MM.1S (cell line): Measurements from ENCODE around the gene PDE4B.

Experiments used
- DNase-seq: peaks from one replicate; pipeline ENCODE4 v3.0.0-alpha.2; 2015
- H2AFZ ChIP-seq: fragments of 300-600 bp; sonication (generic); 2 replicates; pipeline ENCODE4 v1.6.0; 2016; ENCODE audit warnings: antibody characterized with exemption, low read length
- H3F3A ChIP-seq: fragments of 300-600 bp; sonication (generic); 2 replicates; pipeline ENCODE4 v1.6.1; 2016; ENCODE audit warnings: mild to moderate bottlenecking, antibody characterized with exemption, low read length, moderate library complexity, mixed read lengths; ENCODE audit not compliant: insufficient read depth
- H3K27ac ChIP-seq: fragments of 300-600 bp; sonication (generic); 2 replicates; pipeline ENCODE4 v1.5.1; 2016; ENCODE audit warnings: mild to moderate bottlenecking, low read length
- H3K27me3 ChIP-seq: fragments of 300-600 bp; sonication (generic); replicated peaks from 2 replicates; pipeline ENCODE4 v1.6.0; 2016; ENCODE audit warnings: low read length; ENCODE audit not compliant: insufficient read depth
- H3K36me3 ChIP-seq: fragments of 300-600 bp; sonication (generic); replicated peaks from 2 replicates; pipeline ENCODE4 v1.6.1; 2016; ENCODE audit warnings: mild to moderate bottlenecking, low read length, mixed read lengths; ENCODE audit not compliant: insufficient read depth
- H3K4me1 ChIP-seq: fragments of 300-600 bp; sonication (generic); 2 replicates; pipeline ENCODE4 v1.6.1; 2016; ENCODE audit warnings: low read length, mixed read lengths
- H3K4me2 ChIP-seq: fragments of 300-600 bp; sonication (generic); 2 replicates; pipeline ENCODE4 v1.6.0; 2016; ENCODE audit warnings: low read depth, low read length
- H3K4me3 ChIP-seq: fragments of 300-600 bp; sonication (generic); 2 replicates; pipeline ENCODE4 v1.5.1; 2016; ENCODE audit warnings: low read length, mixed read lengths
- H3K79me2 ChIP-seq: fragments of 300-600 bp; sonication (generic); 2 replicates; pipeline ENCODE4 v1.6.1; 2016; ENCODE audit warnings: mixed run types, low read length, mixed read lengths
- H3K9ac ChIP-seq: fragments of 300-600 bp; sonication (generic); 2 replicates; pipeline ENCODE4 v1.6.1; 2016; ENCODE audit warnings: low read length, mixed read lengths
- H3K9me2 ChIP-seq: fragments of 300-600 bp; sonication (generic); replicated peaks from 2 replicates; pipeline ENCODE4 v1.6.1; 2016; ENCODE audit warnings: mild to moderate bottlenecking, low read length, mixed read lengths; ENCODE audit not compliant: insufficient read depth
- H3K9me3 ChIP-seq: fragments of 300-600 bp; sonication (generic); replicated peaks from 2 replicates; pipeline ENCODE4 v1.6.1; 2016; ENCODE audit warnings: mild to moderate bottlenecking, low read length, mixed read lengths; ENCODE audit not compliant: insufficient read depth
- H4K20me1 ChIP-seq: fragments of 300-600 bp; sonication (generic); 2 replicates; pipeline ENCODE4 v1.6.1; 2016; ENCODE audit warnings: mild to moderate bottlenecking, low read length, moderate library complexity, mixed read lengths; ENCODE audit not compliant: insufficient read depth
- EZH2 ChIP-seq: fragments of 300-600 bp; sonication (generic); optimal IDR thresholded peaks from 2 replicates; pipeline ENCODE3; 2017; ENCODE audit warnings: low read depth, mild to moderate bottlenecking, antibody characterized with exemption, low read length, mixed read lengths
- EZH2phosphoT487 ChIP-seq: fragments of 300-600 bp; sonication (generic); IDR thresholded peaks from 2 replicates; pipeline ENCODE4 v1.6.1; 2018; ENCODE audit warnings: antibody characterized with exemption, low read length
- TF ChIP-seq, protein P1 (sequence below): fragments of 300-600 bp; sonication (generic); IDR thresholded peaks from 2 replicates; pipeline ENCODE4 v1.5.1; 2016; ENCODE audit warnings: antibody characterized with exemption, low read length, mixed read lengths

PDE4B gene

DNA sequence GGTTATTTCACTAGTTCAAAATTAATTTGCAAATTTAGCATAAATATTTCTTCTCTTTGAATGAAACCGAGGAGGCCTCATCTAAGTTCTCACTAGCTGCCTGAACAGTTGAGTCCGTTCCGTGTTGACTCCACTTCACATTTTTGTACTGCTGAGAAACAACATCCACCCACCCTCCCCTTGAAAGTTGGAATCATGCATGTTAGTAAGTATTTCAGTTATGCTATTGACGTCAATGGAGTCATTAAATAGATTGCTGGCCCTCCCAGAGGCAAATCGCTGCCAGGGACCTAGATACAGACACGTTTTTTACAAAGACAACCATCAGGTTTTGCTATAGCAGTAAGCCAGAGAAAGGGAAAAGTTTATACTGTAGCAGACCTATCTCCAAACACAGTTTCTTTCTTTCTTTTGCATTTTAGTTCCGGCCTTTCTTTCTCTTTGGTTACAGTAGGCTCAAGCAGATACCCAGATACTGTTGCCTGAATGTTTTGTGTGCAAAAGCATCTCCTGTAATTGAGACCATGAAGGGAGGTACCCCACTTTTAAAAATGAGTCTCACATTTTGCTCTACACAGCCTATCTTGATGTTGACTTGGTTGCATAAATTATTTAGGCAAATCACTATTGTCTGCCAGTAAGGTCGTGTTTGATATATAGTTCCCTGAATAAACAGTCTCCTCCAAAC lies 478.7 kb downstream of the PDE4B start:
- no peaks in the 10 kb centered on the region for H3K79me2 ChIP-seq
- H3K4me3 ChIP-seq = peak overlapping the region; percentile 10; the same call in 1 of the 2 replicates
- peak overlapping the region; percentile 78 for H3K27ac ChIP-seq
- no peaks in the 10 kb centered on the region for H3K36me3 ChIP-seq
- H3K4me1 ChIP-seq = peaks cover 55% of the 10 kb centered on the region
- H3K4me2 ChIP-seq = peak overlapping the region; percentile 54
- TF ChIP-seq EZH2phosphoT487 = no peak
- TF ChIP-seq, protein P1, sequence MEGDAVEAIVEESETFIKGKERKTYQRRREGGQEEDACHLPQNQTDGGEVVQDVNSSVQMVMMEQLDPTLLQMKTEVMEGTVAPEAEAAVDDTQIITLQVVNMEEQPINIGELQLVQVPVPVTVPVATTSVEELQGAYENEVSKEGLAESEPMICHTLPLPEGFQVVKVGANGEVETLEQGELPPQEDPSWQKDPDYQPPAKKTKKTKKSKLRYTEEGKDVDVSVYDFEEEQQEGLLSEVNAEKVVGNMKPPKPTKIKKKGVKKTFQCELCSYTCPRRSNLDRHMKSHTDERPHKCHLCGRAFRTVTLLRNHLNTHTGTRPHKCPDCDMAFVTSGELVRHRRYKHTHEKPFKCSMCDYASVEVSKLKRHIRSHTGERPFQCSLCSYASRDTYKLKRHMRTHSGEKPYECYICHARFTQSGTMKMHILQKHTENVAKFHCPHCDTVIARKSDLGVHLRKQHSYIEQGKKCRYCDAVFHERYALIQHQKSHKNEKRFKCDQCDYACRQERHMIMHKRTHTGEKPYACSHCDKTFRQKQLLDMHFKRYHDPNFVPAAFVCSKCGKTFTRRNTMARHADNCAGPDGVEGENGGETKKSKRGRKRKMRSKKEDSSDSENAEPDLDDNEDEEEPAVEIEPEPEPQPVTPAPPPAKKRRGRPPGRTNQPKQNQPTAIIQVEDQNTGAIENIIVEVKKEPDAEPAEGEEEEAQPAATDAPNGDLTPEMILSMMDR = no peak
- TF ChIP-seq EZH2 = no peak
- H3K9me2 ChIP-seq = no peaks in the 10 kb centered on the region
- H3F3A ChIP-seq = peaks cover 19% of the 10 kb centered on the region
- H3K9me3 ChIP-seq = no peaks in the 10 kb centered on the region
- peak overlapping the region; percentile 50; the same call in 1 of the 2 replicates for H2AFZ ChIP-seq
- no peaks in the 10 kb centered on the region for H4K20me1 ChIP-seq
- H3K9ac ChIP-seq = peak overlapping the region; percentile 64
- DNase-seq = peak; percentile 88
- no peaks in the 10 kb centered on the region for H3K27me3 ChIP-seq

DNA sequence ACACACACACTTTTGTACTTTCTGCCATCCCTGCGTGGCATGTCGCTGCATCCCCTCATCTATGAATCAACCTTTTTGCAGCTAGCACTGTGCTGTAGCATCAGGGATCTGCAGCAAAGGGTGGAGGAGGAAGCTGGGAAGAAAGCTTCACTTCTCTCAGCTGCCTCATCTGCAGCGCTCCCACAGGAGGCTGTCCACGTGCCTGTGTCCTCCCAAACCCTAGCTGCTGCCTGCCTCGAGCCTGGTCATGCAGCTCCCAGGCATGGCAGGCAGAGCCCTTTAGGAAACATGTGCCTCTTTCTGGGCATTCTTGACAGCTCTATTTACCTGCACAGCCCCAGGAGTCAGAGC lies 479.2 kb downstream of the PDE4B start:
- Histone ChIP-seq H3K4me1 (peaks cover 61% of the 10 kb centered on the region), H3F3A (peaks cover 24% of the 10 kb centered on the region), H3K36me3 (no peaks in the 10 kb centered on the region), H3K27me3 (no peaks in the 10 kb centered on the region), H3K4me3 (peak overlapping the region; percentile 10; the same call in 1 of the 2 replicates), H3K27ac (peak overlapping the region; percentile 78), H3K9ac (peak overlapping the region; percentile 64), H3K4me2 (peak overlapping the region; percentile 54), H4K20me1 (no peaks in the 10 kb centered on the region), H3K79me2 (no peaks in the 10 kb centered on the region), H3K9me3 (no peaks in the 10 kb centered on the region), H3K9me2 (no peaks in the 10 kb centered on the region), H2AFZ (peak overlapping the region; percentile 50; the same call in 1 of the 2 replicates)
- no peak for DNase-seq
- TF ChIP-seq, protein P1 = no peak
- TF ChIP-seq EZH2 (no peak), EZH2phosphoT487 (no peak)

DNA sequence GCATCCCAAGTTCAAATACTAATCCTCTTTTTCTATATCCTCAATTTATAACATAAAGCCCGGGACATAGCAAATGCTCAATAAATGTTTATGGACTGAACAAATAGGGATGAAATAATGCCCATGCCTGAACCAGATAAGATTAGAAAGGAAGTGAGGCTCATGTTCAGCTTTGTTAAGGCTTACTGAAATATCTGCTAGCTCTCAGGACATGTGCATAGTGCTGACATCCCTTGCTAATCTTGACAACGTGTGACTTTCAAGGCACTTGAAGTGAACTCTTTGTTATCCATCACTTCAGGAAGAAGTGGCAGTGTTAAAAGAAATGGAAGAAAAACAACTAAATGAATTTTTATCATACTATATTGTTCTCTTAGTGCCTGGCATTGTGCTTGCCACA lies 481.0 kb downstream of the PDE4B start:
- Histone ChIP-seq H3K9me3 (no peaks in the 10 kb centered on the region), H3K9me2 (no peaks in the 10 kb centered on the region), H3K4me2 (no peak overlapping the region), H4K20me1 (no peaks in the 10 kb centered on the region), H3K27ac (no peak overlapping the region), H3K4me3 (no peak overlapping the region), H3K79me2 (no peaks in the 10 kb centered on the region), H2AFZ (no peak overlapping the region), H3K27me3 (no peaks in the 10 kb centered on the region), H3F3A (peaks cover 38% of the 10 kb centered on the region), H3K4me1 (peaks cover 74% of the 10 kb centered on the region), H3K9ac (no peak overlapping the region), H3K36me3 (no peaks in the 10 kb centered on the region)
- TF ChIP-seq EZH2 = no peak
- TF ChIP-seq, protein P1 = no peak
- no peak for TF ChIP-seq EZH2phosphoT487
- DNase-seq = no peak
